Smooth muscle cell (in vitro differentiated cells): ENCODE results near the gene LPIN3. TPM values are rescaled to one million over a fixed set of nuclear protein-coding genes. Genes with fewer than 3 reads are reported as not detected.
A peak's percentile ranks its signal among the peaks of the same experiment; 100 is the strongest.

Experiments
- DNase-seq: peaks from one replicate; lab custom pipeline; 2025; ENCODE audit not compliant: unreplicated experiment; lab: John Stamatoyannopoulos, UW
- H2AFZ ChIP-seq: fragments of 200-600 bp; sonication (generic); 2 replicates; pipeline ENCODE4 v1.6.0; 2016; ENCODE audit warnings: antibody characterized with exemption, low read depth, mild to moderate bottlenecking
- H3F3A ChIP-seq: fragments of 200-600 bp; sonication (generic); 2 replicates; pipeline ENCODE4 v1.6.0; 2017; ENCODE audit warnings: antibody characterized with exemption, low read depth
- H3K27ac ChIP-seq: fragments of 200-600 bp; sonication (generic); 2 replicates; pipeline ENCODE4 v1.5.1; 2016; ENCODE audit warnings: low read depth, mild to moderate bottlenecking
- H3K27me3 ChIP-seq: fragments of 200-600 bp; sonication (generic); 2 replicates; pipeline ENCODE4 v1.6.1; 2016; ENCODE audit warnings: low read depth, mild to moderate bottlenecking
- H3K36me3 ChIP-seq: fragments of 200-600 bp; sonication (generic); 2 replicates; pipeline ENCODE4 v1.5.1; 2016; ENCODE audit warnings: low read depth
- H3K4me1 ChIP-seq: fragments of 200-600 bp; sonication (generic); 2 replicates; pipeline ENCODE4 v1.5.1; 2016; ENCODE audit warnings: low read depth
- H3K4me2 ChIP-seq: fragments of 200-600 bp; sonication (generic); 2 replicates; pipeline ENCODE4 v1.6.0; 2016; ENCODE audit warnings: mild to moderate bottlenecking
- H3K4me3 ChIP-seq: fragments of 200-600 bp; sonication (generic); 2 replicates; pipeline ENCODE4 v1.5.1; 2016; ENCODE audit warnings: mild to moderate bottlenecking
- H3K79me2 ChIP-seq: fragments of 200-600 bp; sonication (generic); 2 replicates; pipeline ENCODE4 v1.6.0; 2016; ENCODE audit warnings: low read depth, mild to moderate bottlenecking
- H3K9ac ChIP-seq: fragments of 200-600 bp; sonication (generic); 2 replicates; pipeline ENCODE4 v1.6.0; 2016; ENCODE audit warnings: low read depth
- H3K9me3 ChIP-seq: fragments of 200-600 bp; sonication (generic); replicated peaks from 2 replicates; pipeline ENCODE4 v1.5.1; 2016; ENCODE audit warnings: low read depth
- H4K20me1 ChIP-seq: fragments of 200-600 bp; sonication (generic); 2 replicates; pipeline ENCODE4 v1.6.0; 2016; ENCODE audit warnings: low read depth
- CTCF ChIP-seq: fragments of 200-600 bp; sonication (generic); IDR thresholded peaks from 2 replicates; pipeline ENCODE4 v1.5.1; 2017; ENCODE audit warnings: borderline replicate concordance, mild to moderate bottlenecking, antibody characterized with exemption; ENCODE audit not compliant: insufficient read depth, poor library complexity, severe bottlenecking
- WGBS: methylation state at CpG from one replicate; pipeline ENCODE4 v1.1.7; 2016; ENCODE audit warnings: low lambda C conversion rate; 5-methylcytosine and 5-hydroxymethylcytosine counted together
- polyA plus RNA-seq: library from polyadenylated mRNA; unstranded; fragments of >200 nt; fragmentation: Nextera tagmentation; extraction: Ambion mirVana; gene quantifications from 2 replicates; pipeline ENCODE4 v1.2.1, GENCODE V29; 2016
- total RNA-seq: library from RNA; depleted of rRNA; stranded (reverse); fragments of >200 nt; gene quantifications from 2 replicates; pipeline ENCODE4 v1.2.3, GENCODE V29; 2014

LPIN3 gene
- total and polyA plus RNA-seq, 2 experiments from 2014 or later: 6.9 to 12.5 TPM

- Histone ChIP-seq H4K20me1 (no peaks in the 10 kb centered on the region), H3K79me2 (peaks cover 40% of the 10 kb centered on the region), H3F3A (no peaks in the 10 kb centered on the region), H3K9me3 (no peaks in the 10 kb centered on the region), H3K9ac (peak overlapping the region; percentile 8), H3K4me3 (peak overlapping the region; percentile 64), H3K27ac (peak overlapping the region; percentile 93), H3K36me3 (no peaks in the 10 kb centered on the region), H3K4me1 (no peaks in the 10 kb centered on the region), H3K27me3 (no peaks in the 10 kb centered on the region), H3K4me2 (peak overlapping the region; percentile 88), H2AFZ (no peak overlapping the region)
- no peak for DNase-seq
- WGBS: 81% methylated on average over 6 of the region's 6 CpGs
- no peak for TF ChIP-seq CTCF
Observed at GRCh38 chr20:41316051-41316450, 24.6 kb upstream of the LPIN3 start.

DNA sequence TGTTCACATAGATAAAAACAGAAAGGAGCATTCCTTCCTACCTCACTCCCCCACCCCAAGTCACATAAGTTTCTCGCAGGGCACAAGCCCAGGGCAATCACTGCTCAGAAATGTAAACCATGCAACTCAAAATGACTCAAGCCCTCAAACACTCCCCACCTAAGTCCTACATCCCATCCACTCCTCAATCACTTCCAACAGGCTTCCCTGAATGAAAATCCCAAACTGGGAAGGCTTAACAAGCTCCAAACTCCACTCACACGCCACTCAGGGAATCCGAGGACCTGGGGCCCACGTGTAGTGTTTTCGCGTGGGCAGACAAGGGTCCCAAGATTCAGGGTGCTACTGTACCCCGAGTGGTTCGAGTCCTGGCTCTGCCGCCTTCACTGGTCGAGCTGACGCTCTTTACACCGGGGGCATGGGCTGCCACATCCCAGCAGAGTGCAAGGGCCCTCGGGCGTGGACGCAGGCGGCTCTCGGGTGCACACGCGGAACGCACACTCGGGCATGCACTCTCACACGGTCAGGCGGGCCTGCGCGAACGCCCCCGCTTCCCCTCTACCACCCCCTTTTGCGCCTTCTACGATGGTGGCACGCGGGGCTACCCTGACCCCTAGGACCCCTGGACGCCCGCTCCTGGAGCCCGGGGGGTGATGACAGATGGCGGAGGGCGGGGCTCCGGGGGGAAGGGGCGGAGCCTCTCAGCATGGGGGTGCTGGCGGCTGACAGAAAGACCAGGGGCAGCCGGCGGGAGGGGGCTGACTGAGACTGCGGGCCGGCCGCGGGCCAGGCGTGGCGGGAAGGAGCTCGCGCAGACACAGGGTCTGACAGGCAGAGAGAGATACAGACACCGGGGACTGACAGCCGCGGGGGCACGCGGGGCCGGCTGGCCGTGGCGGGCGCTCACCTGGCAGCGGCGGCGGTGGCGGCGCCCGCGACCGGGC is 23.7 kb upstream of the LPIN3 start:
- Histone ChIP-seq H3K4me3 (peak overlapping the region; percentile 64), H3K4me2 (peak overlapping the region; percentile 88), H3K36me3 (no peaks in the 10 kb centered on the region), H3F3A (no peaks in the 10 kb centered on the region), H4K20me1 (no peaks in the 10 kb centered on the region), H3K27me3 (no peaks in the 10 kb centered on the region), H3K79me2 (peaks cover 34% of the 10 kb centered on the region), H3K27ac (peak overlapping the region; percentile 93), H2AFZ (peak overlapping the region; percentile 56), H3K9ac (peak overlapping the region; percentile 82), H3K4me1 (no peaks in the 10 kb centered on the region), H3K9me3 (no peaks in the 10 kb centered on the region)
- 2% methylated on average over 41 of the region's 66 CpGs for WGBS
- peak; percentile 43 for DNase-seq
- no peak for TF ChIP-seq CTCF

DNA sequence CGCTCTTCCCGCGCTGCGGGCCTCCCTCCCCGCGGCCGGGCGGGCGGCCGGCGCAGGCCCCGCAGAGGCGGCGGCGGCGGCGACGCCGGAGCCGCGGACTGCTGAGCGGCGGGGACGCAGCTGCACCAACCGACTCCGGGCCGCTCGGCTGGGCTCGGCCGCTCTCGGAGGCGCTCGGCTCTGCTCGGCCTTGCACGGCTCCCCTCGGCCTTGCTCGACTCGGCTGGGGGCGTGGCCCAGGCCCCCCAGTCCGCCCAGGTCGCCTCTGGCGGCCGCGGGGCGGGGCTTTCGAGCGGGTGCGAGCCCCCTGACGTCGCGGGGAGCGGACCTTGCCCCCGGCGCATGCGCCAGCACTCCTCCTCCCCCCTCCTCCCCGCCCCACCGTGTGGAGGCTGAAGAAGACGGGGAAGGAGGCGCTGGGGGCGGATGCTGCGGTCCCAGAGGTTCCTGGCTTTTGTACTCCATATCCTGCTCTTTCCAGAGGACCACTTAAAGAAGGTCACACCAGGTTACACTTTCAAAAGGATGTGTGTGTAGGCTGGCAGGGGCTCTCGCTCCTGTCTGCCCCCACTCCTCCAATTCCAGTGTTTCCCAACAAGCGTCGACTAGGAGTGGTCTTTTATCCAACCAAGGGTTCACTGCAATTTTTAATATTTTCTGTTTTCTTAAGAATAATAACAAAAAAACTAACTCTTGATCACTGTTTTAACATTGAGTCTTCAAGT is 22.9 kb upstream of the LPIN3 start, which contains the start of gene ZHX3:
ZHX3 (minus strand) TSS at position 186 of the 725 bp plus-strand sequence. CDS start 112,815 bp downstream, outside the sequence.
- Histone ChIP-seq H3K27me3 (no peaks in the 10 kb centered on the region), H3K36me3 (no peaks in the 10 kb centered on the region), H2AFZ (peak within 1 kb of the TSS; percentile 88), H3K4me1 (no peaks in the 10 kb centered on the region), H3K9ac (peak within 1 kb of the TSS; percentile 82), H3K27ac (peak within 1 kb of the TSS; percentile 93), H3K9me3 (no peaks in the 10 kb centered on the region), H3K4me2 (peak within 1 kb of the TSS; percentile 88), H4K20me1 (no peaks in the 10 kb centered on the region), H3K79me2 (peaks cover 28% of the 10 kb centered on the region), H3F3A (no peaks in the 10 kb centered on the region), H3K4me3 (peak within 1 kb of the TSS; percentile 64)
- WGBS: 2% methylated on average over 46 of the region's 64 CpGs
- TF ChIP-seq CTCF: no peak
- DNase-seq: peak; percentile 84
